K562 (cell line): Measurements from ENCODE around the gene PAX8. TPM values are rescaled to one million over a fixed set of nuclear protein-coding genes. Genes with fewer than 3 reads are reported as not detected.

Source experiments
- ATF7 ChIP-seq: fragments of 450-650 bp; IDR thresholded peaks from 2 replicates; pipeline ENCODE4 v1.7.1; 2014; ENCODE audit warnings: mild to moderate bottlenecking, moderate library complexity
- EGR1 ChIP-seq: fragments of 450-650 bp; conservative IDR thresholded peaks from 2 replicates; pipeline ENCODE4 v1.6.1; 2017; ENCODE audit warnings: mild to moderate bottlenecking
- MEIS2 ChIP-seq: fragments of 450-650 bp; IDR thresholded peaks from 2 replicates; pipeline ENCODE4 v1.6.1; 2014; ENCODE audit warnings: mild to moderate bottlenecking; ENCODE audit not compliant: partially characterized antibody
- NR2C1 ChIP-seq, 2 experiments: fragments of 450-650 bp; IDR thresholded peaks; 2 replicates each; pipeline ENCODE4 v1.6.1; 2017; ENCODE audit warnings: mild to moderate bottlenecking in 2 of 2, antibody characterized with exemption in 1 of 2, inconsistent platforms in 1 of 2, missing compliant biosample characterization in 1 of 2, missing genetic modification characterization in 1 of 2
- SAFB ChIP-seq: fragments of 200-400 bp; formaldehyde crosslinking; IDR thresholded peaks from 2 replicates; pipeline ENCODE4 v1.6.1; 2017; ENCODE audit warnings: low read depth, low read length, borderline replicate concordance
- TFAP4 ChIP-seq: sonication (generic); formaldehyde crosslinking; IDR thresholded peaks from 2 replicates; pipeline ENCODE4 v1.8.0; 2022; ENCODE audit warnings: missing genetic modification reagents, mild to moderate bottlenecking, moderate library complexity, borderline replicate concordance
- ZBTB11 ChIP-seq, 3 experiments: fragments of 200-800 bp in 1 of 3; fragments of 250-450 bp in 1 of 3; fragments of 450-650 bp in 1 of 3; sonication (Bioruptor Pico) in 1 of 3; sonication (Bioruptor generic) in 1 of 3; formaldehyde crosslinking in 1 of 3; IDR thresholded peaks; 2 replicates each; pipeline versions ENCODE4 v1.6.1 to v1.8.0; 2016 to 2022; ENCODE audit warnings: mild to moderate bottlenecking in 2 of 3, missing genetic modification characterization in 2 of 3, missing compliant biosample characterization in 1 of 3, moderate library complexity in 1 of 3
- ZBTB40 ChIP-seq, 2 experiments: fragments of 450-650 bp in 1 of 2; sonication (generic) in 1 of 2; formaldehyde crosslinking in 1 of 2; IDR thresholded peaks; 2 replicates each; pipeline versions ENCODE4 v1.7.1 to v1.9.0; 2016 to 2022; ENCODE audit warnings: inconsistent platforms in 1 of 2, mild to moderate bottlenecking in 1 of 2, missing genetic modification reagents in 1 of 2
- ZNF165 ChIP-seq: fragments of 250-450 bp; sonication (Bioruptor Pico); IDR thresholded peaks from 2 replicates; pipeline ENCODE4 v1.4.0; 2020; ENCODE audit warnings: borderline replicate concordance
- polyA plus RNA-seq, 8 experiments: library from polyadenylated mRNA; depleted of rRNA in 4 of 8; stranded (reverse) in 5 of 8; unstranded in 3 of 8; fragments of >200 nt; fragmentation: Nextera tagmentation in 2 of 8; fragmentation: Illumina TruSeq in 1 of 8; extraction: Ambion mirVana in 2 of 8; extraction: Trizol in 1 of 8; gene quantifications; 2 replicates each; pipeline versions ENCODE4 v1.2.1 to v1.2.3, GENCODE V29; 2011 to 2014; ENCODE audit warnings: inconsistent platforms in 1 of 8, missing spikeins in 1 of 8
- total RNA-seq, 7 experiments: library from RNA; depleted of rRNA in 6 of 7; stranded (reverse); fragments of >200 nt in 6 of 7; fragmentation: Illumina TruSeq in 2 of 7; extraction: Trizol in 2 of 7; gene quantifications; 2 replicates each; pipeline versions ENCODE4 v1.2.1 to v1.2.3, GENCODE V29; 2011 to 2021; ENCODE audit warnings: low replicate concordance in 1 of 7

Gene PAX8
- total and polyA plus RNA-seq, 9 of the 15 experiments (the other 6 are each of a cell fraction or from before 2014, with no cell fraction given), result 0.13 to 2.1 (median 0.51) TPM

- TF ChIP-seq ZBTB40 (IDR thresholded peaks at IDR 0.05) (peak; percentile 86), ZBTB40 (CRISPR knock-in tag; IDR thresholded peaks at IDR 0.05) (no peak), NR2C1 (IDR thresholded peaks at IDR 0.05) (no peak), NR2C1 (tag; IDR thresholded peaks at IDR 0.05) (no peak), TFAP4 (CRISPR knock-in tag) (peak; percentile 67; the same call in 1 of the 2 replicates), ZBTB11 (CRISPR knock-in tag; IDR thresholded peaks at IDR 0.05) (peak in 2 of 3 experiments; percentile 46 to 91; a peak in 2 of 6 replicates), ATF7 (no peak), EGR1 (no peak), MEIS2 (no peak), SAFB (no peak), ZNF165 (CRISPR knock-in tag) (no peak)
Measured at GRCh38 chr2:113173542-113174375, 105.0 kb downstream of the PAX8 start, which contains the start of gene PSD4 (continued).
